SK-N-SH (cell line): ENCODE data around the gene DYNLT2B. TPM values are rescaled to one million over a fixed set of nuclear protein-coding genes. Genes with fewer than 3 reads are reported as not detected.

Experiments used
- CTCF ChIA-PET: fragments of 300-600, 350-600 bp; formaldehyde crosslinking; extraction: SDS; loops from one replicate; lab custom pipeline; 2021; lab: Yijun Ruan, JAX
- POLR2A ChIA-PET: fragments of 350-600 bp; sonication (Branson Sonifier 250); formaldehyde crosslinking; extraction: SDS; loops from one replicate; lab custom pipeline; 2020; ENCODE audit warnings: antibody characterized with exemption, inconsistent platforms; lab: Yijun Ruan, JAX
- DNase-seq: peaks from one replicate; pipeline ENCODE4 v3.0.0; 2012
- H2AFZ ChIP-seq: fragments of 200-600 bp; sonication (generic); 2 replicates; pipeline ENCODE4 v1.8.1; 2016; ENCODE audit warnings: antibody characterized with exemption, mild to moderate bottlenecking, low read depth
- H3F3A ChIP-seq: fragments of 200-600 bp; sonication (generic); replicated peaks from 2 replicates; pipeline ENCODE3; 2016; ENCODE audit warnings: antibody characterized with exemption, mild to moderate bottlenecking; ENCODE audit not compliant: insufficient read depth
- H3K27ac ChIP-seq, 2 experiments: fragments of 200-500 bp in 1 of 2; fragments of 200-600 bp in 1 of 2; sonication (Bioruptor generic) in 1 of 2; sonication (generic), shearing (Covaris generic) in 1 of 2; 2 replicates each; pipeline versions ENCODE4 v1.5.1 to v1.6.1; 2014 to 2016; ENCODE audit warnings: low read depth in 2 of 2, inconsistent platforms in 1 of 2, low read length in 1 of 2, mild to moderate bottlenecking in 1 of 2, mixed read lengths in 1 of 2
- H3K27me3 ChIP-seq: fragments of 200-600 bp; sonication (generic), shearing (Covaris generic); 2 replicates; pipeline ENCODE4 v1.6.1; 2016; ENCODE audit warnings: mixed run types; ENCODE audit not compliant: insufficient read depth
- H3K36me3 ChIP-seq, 2 experiments: fragments of 200-500 bp in 1 of 2; fragments of 200-600 bp in 1 of 2; sonication (Bioruptor generic) in 1 of 2; sonication (generic) in 1 of 2; replicated peaks in 1 of 2; 2 replicates each; pipeline versions ENCODE3 to v1.5.1; 2014 to 2016; ENCODE audit warnings: low read length in 1 of 2, mild to moderate bottlenecking in 1 of 2; ENCODE audit not compliant: insufficient read depth in 2 of 2, control insufficient read depth in 1 of 2
- H3K4me1 ChIP-seq, 2 experiments: fragments of 200-500 bp in 1 of 2; fragments of 200-600 bp in 1 of 2; sonication (Bioruptor generic) in 1 of 2; sonication (generic), shearing (Covaris generic) in 1 of 2; 2 replicates each; pipeline versions ENCODE4 v1.5.1 to v1.6.1; 2014 to 2016; ENCODE audit warnings: low read depth in 1 of 2, low read length in 1 of 2, mixed run types in 1 of 2; ENCODE audit not compliant: insufficient read depth in 2 of 2, control insufficient read depth in 1 of 2
- H3K4me2 ChIP-seq: fragments of 200-600 bp; sonication (generic), shearing (Covaris generic); 2 replicates; pipeline ENCODE4 v1.6.1; 2017; ENCODE audit warnings: mixed run types
- H3K4me3 ChIP-seq, 2 experiments: fragments of 200-500 bp in 1 of 2; fragments of 200-600 bp in 1 of 2; sonication (Bioruptor generic) in 1 of 2; sonication (generic), shearing (Covaris generic) in 1 of 2; 2 replicates each; pipeline versions ENCODE4 v1.5.1 to v1.8.1; 2014 to 2016; ENCODE audit warnings: low read depth in 2 of 2, inconsistent platforms in 1 of 2, low read length in 1 of 2, mild to moderate bottlenecking in 1 of 2, mixed read lengths in 1 of 2, moderate library complexity in 1 of 2
- H3K79me2 ChIP-seq: fragments of 200-600 bp; sonication (generic); 2 replicates; pipeline ENCODE4 v1.8.1; 2017; ENCODE audit warnings: mild to moderate bottlenecking; ENCODE audit not compliant: insufficient read depth
- H3K9ac ChIP-seq: fragments of 200-600 bp; sonication (generic); 2 replicates; pipeline ENCODE4 v1.6.1; 2017; ENCODE audit warnings: mixed run types
- H3K9me2 ChIP-seq: fragments of 200-600 bp; sonication (generic); 2 replicates; pipeline ENCODE4 v1.6.1; 2017; ENCODE audit warnings: mixed run types
- H3K9me3 ChIP-seq: fragments of 200-600 bp; sonication (generic); 2 replicates; pipeline ENCODE4 v1.6.1; 2017; ENCODE audit warnings: mixed run types, mild to moderate bottlenecking, moderate library complexity
- H4K20me1 ChIP-seq: fragments of 200-600 bp; sonication (generic); 2 replicates; pipeline ENCODE4 v1.6.1; 2017; ENCODE audit warnings: mild to moderate bottlenecking, mixed run types; ENCODE audit not compliant: insufficient read depth
- ELF1 ChIP-seq: IDR thresholded peaks from 2 replicates; pipeline ENCODE4 v1.4.0; 2012
- FOSL2 ChIP-seq: IDR thresholded peaks from 2 replicates; pipeline ENCODE4 v1.4.0; 2012; ENCODE audit warnings: low read depth, mild to moderate bottlenecking, moderate library complexity, borderline replicate concordance
- FOXJ3 ChIP-seq: sonication (generic); formaldehyde crosslinking; IDR thresholded peaks from 2 replicates; pipeline ENCODE4 v1.5.1; 2020; ENCODE audit warnings: mild to moderate bottlenecking, missing genetic modification reagents
- GABPA ChIP-seq: IDR thresholded peaks from 2 replicates; pipeline ENCODE4 v1.4.0; 2012; ENCODE audit warnings: low read depth, mild to moderate bottlenecking
- JUND ChIP-seq: IDR thresholded peaks from 2 replicates; pipeline ENCODE4 v1.4.0; 2012
- MEF2A ChIP-seq: IDR thresholded peaks from 2 replicates; pipeline ENCODE4 v1.4.0; 2012; ENCODE audit warnings: low read depth, borderline replicate concordance
- MXI1 ChIP-seq: IDR thresholded peaks from 2 replicates; pipeline ENCODE4 v1.6.1; 2012; ENCODE audit warnings: mild to moderate bottlenecking, low read depth, low read length, improper control_type of control experiment
- NRF1 ChIP-seq: IDR thresholded peaks from 2 replicates; pipeline ENCODE4 v1.6.1; 2012; ENCODE audit warnings: low read depth, mild to moderate bottlenecking, low read length
- POLR2AphosphoS5 ChIP-seq: IDR thresholded peaks from 2 replicates; pipeline ENCODE4 v1.6.1; 2012; ENCODE audit warnings: low read depth, low read length
- RAD21 ChIP-seq: IDR thresholded peaks from 2 replicates; pipeline ENCODE4 v1.6.1; 2012; ENCODE audit warnings: mild to moderate bottlenecking, low read length
- RCOR1 ChIP-seq: fragments of 150-350 bp; IDR thresholded peaks from 2 replicates; pipeline ENCODE4 v1.6.1; 2017; ENCODE audit warnings: antibody characterized with exemption, low read length
- SIN3A ChIP-seq: IDR thresholded peaks from 2 replicates; pipeline ENCODE4 v1.6.1; 2012; ENCODE audit warnings: low read depth, mild to moderate bottlenecking, low read length, moderate library complexity, borderline replicate concordance
- SMC3 ChIP-seq: IDR thresholded peaks from 2 replicates; pipeline ENCODE4 v1.6.1; 2012; ENCODE audit warnings: low read depth, low read length, improper control_type of control experiment
- TAF1 ChIP-seq: IDR thresholded peaks from 2 replicates; pipeline ENCODE4 v1.6.1; 2012; ENCODE audit warnings: low read depth, mild to moderate bottlenecking, low read length, moderate library complexity, borderline replicate concordance
- TCF12 ChIP-seq: IDR thresholded peaks from 2 replicates; pipeline ENCODE4 v1.4.0; 2012
- TEAD4 ChIP-seq: IDR thresholded peaks from 2 replicates; pipeline ENCODE4 v1.4.0; 2012; ENCODE audit warnings: mild to moderate bottlenecking, borderline replicate concordance; ENCODE audit not compliant: insufficient read depth
- YY1 ChIP-seq: IDR thresholded peaks from 2 replicates; pipeline ENCODE4 v1.4.0; 2012; ENCODE audit warnings: low read depth, mild to moderate bottlenecking
- WGBS: methylation state at CpG from one replicate; pipeline ENCODE4 v1.1.6; 2017; ENCODE audit warnings: low lambda C conversion rate; 5-methylcytosine and 5-hydroxymethylcytosine counted together
- polyA plus RNA-seq, 3 experiments: library from polyadenylated mRNA; depleted of rRNA; stranded (reverse); fragments of >200 nt; gene quantifications; 2 replicates each; pipeline ENCODE4 v1.2.3, GENCODE V29; 2012
- TF ChIP-seq, protein P1 (sequence below): fragments of 150-350 bp; IDR thresholded peaks from 2 replicates; pipeline ENCODE4 v1.6.1; 2016; ENCODE audit warnings: mild to moderate bottlenecking, low read depth, low read length
- TF ChIP-seq, protein P2 (sequence below): IDR thresholded peaks from 2 replicates; pipeline ENCODE4; 2012
- TF ChIP-seq, protein P3 (sequence below): fragments of 200-600 bp; sonication (generic); IDR thresholded peaks from 2 replicates; pipeline ENCODE4 v1.6.1; 2017; ENCODE audit warnings: antibody characterized with exemption, mild to moderate bottlenecking, moderate library complexity
- TF ChIP-seq, protein P4 (sequence below): fragments of 150-350 bp; IDR thresholded peaks from 2 replicates; pipeline ENCODE4 v1.6.1; 2017; ENCODE audit warnings: antibody characterized with exemption, low read length, low read depth, borderline replicate concordance
- TF ChIP-seq, protein P5 (sequence below): IDR thresholded peaks from 2 replicates; pipeline ENCODE4 v1.4.0; 2012; ENCODE audit warnings: low read depth

DYNLT2B gene
- polyA plus RNA-seq, 1 of the 3 experiments (the other 2 are of a cell fraction) = 31.7 TPM

DNA sequence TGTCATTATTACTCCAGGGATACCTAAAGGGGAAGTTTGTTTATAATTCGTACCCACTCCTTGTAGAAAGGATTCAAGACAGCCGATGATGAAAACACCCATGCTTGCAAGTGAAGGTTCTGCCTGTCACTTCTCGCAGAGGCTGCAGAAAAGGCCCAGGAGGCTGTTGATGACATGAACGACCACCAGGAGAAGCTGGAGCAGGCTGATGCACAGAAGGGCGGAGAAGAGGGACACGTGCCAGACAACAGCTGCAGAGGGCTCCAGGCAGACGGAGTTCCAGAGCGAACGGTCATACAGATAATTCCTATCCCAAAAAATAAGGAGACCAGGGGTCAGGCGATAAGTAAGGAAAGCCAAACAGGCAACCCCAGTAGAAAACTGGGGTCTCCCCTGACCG, 5.7 kb upstream of the DYNLT2B start:
- 79% methylated on average over 11 of the region's 11 CpGs for WGBS
- Histone ChIP-seq H3K4me3 (no peak overlapping the region), H3K27ac (no peak overlapping the region), H3K9ac (no peak overlapping the region), H3K4me2 (no peak overlapping the region), H3K9me2 (no peaks in the 10 kb centered on the region), H3F3A (no peaks in the 10 kb centered on the region), H3K9me3 (no peaks in the 10 kb centered on the region), H3K27me3 (no peaks in the 10 kb centered on the region), H3K79me2 (peaks cover 3% of the 10 kb centered on the region), H2AFZ (no peak overlapping the region), H3K36me3 (no peaks in the 10 kb centered on the region), H4K20me1 (no peaks in the 10 kb centered on the region), H3K4me1 (no peaks in the 10 kb centered on the region)
- POLR2A ChIA-PET = no interaction called here
- peak; percentile 61 for DNase-seq
- CTCF ChIA-PET = interaction anchor here (1.2 to 1.5 kb wide), 4 partner anchors 10 to 16 kb away, joined by 3 to 6 read pairs (median 3); no protein-coding TSS in a partner anchor
- no peak for TF ChIP-seq RCOR1
- TF ChIP-seq TCF12 = no peak
- TF ChIP-seq TEAD4 = no peak
- TF ChIP-seq, protein P1, sequence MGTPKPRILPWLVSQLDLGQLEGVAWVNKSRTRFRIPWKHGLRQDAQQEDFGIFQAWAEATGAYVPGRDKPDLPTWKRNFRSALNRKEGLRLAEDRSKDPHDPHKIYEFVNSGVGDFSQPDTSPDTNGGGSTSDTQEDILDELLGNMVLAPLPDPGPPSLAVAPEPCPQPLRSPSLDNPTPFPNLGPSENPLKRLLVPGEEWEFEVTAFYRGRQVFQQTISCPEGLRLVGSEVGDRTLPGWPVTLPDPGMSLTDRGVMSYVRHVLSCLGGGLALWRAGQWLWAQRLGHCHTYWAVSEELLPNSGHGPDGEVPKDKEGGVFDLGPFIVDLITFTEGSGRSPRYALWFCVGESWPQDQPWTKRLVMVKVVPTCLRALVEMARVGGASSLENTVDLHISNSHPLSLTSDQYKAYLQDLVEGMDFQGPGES = no peak
- TF ChIP-seq, protein P2, sequence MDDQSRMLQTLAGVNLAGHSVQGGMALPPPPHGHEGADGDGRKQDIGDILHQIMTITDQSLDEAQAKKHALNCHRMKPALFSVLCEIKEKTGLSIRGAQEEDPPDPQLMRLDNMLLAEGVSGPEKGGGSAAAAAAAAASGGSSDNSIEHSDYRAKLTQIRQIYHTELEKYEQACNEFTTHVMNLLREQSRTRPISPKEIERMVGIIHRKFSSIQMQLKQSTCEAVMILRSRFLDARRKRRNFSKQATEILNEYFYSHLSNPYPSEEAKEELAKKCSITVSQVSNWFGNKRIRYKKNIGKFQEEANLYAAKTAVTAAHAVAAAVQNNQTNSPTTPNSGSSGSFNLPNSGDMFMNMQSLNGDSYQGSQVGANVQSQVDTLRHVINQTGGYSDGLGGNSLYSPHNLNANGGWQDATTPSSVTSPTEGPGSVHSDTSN = no peak
- TF ChIP-seq JUND = no peak
- no peak for TF ChIP-seq TAF1
- TF ChIP-seq, protein P3, sequence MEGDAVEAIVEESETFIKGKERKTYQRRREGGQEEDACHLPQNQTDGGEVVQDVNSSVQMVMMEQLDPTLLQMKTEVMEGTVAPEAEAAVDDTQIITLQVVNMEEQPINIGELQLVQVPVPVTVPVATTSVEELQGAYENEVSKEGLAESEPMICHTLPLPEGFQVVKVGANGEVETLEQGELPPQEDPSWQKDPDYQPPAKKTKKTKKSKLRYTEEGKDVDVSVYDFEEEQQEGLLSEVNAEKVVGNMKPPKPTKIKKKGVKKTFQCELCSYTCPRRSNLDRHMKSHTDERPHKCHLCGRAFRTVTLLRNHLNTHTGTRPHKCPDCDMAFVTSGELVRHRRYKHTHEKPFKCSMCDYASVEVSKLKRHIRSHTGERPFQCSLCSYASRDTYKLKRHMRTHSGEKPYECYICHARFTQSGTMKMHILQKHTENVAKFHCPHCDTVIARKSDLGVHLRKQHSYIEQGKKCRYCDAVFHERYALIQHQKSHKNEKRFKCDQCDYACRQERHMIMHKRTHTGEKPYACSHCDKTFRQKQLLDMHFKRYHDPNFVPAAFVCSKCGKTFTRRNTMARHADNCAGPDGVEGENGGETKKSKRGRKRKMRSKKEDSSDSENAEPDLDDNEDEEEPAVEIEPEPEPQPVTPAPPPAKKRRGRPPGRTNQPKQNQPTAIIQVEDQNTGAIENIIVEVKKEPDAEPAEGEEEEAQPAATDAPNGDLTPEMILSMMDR = peak; percentile 22; the same call in 1 of the 2 replicates
- TF ChIP-seq GABPA = no peak
- peak; percentile 29; the same call in 1 of the 2 replicates for TF ChIP-seq MXI1
- no peak for TF ChIP-seq SIN3A
- TF ChIP-seq SMC3 = no peak
- no peak for TF ChIP-seq MEF2A
- TF ChIP-seq, protein P4, sequence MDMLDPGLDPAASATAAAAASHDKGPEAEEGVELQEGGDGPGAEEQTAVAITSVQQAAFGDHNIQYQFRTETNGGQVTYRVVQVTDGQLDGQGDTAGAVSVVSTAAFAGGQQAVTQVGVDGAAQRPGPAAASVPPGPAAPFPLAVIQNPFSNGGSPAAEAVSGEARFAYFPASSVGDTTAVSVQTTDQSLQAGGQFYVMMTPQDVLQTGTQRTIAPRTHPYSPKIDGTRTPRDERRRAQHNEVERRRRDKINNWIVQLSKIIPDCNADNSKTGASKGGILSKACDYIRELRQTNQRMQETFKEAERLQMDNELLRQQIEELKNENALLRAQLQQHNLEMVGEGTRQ = no peak
- TF ChIP-seq YY1 = no peak
- no peak for TF ChIP-seq NRF1
- no peak for TF ChIP-seq ELF1
- TF ChIP-seq RAD21 = peak; percentile 17; the same call in 1 of the 2 replicates
- TF ChIP-seq POLR2AphosphoS5 = no peak
- TF ChIP-seq, protein P5, sequence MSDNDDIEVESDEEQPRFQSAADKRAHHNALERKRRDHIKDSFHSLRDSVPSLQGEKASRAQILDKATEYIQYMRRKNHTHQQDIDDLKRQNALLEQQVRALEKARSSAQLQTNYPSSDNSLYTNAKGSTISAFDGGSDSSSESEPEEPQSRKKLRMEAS = no peak
- TF ChIP-seq FOSL2 = no peak
- TF ChIP-seq FOXJ3 (CRISPR knock-in tag) = no peak
